Measurements from ENCODE around the gene RTP1.
"Not testable (repeated sequence)": the region's sequence is repeated elsewhere in the genome, so short reads cannot be mapped to it uniquely, and the experiment has no call there.

RTP1 gene

DNA sequence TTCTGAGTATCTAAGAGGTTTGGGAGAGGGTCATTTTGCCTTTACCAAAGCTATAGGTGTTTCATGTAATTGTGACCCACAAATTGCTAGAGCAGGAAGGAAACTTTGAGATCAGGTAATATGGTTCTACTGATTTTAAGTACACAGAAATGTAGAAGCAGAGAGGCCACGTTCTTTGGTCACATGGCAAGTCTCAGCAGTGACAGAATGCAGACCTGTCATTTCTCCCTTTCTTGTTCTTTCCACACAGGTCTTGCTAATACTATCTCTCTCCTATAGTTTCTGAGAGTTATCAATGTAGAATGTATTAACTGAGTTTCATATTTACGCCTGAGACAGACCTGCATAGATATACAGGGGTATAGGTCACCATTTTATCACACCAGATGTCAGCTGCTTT is 10.9 kb upstream of the RTP1 start:
- TF ChIP-seq, protein P1, sequence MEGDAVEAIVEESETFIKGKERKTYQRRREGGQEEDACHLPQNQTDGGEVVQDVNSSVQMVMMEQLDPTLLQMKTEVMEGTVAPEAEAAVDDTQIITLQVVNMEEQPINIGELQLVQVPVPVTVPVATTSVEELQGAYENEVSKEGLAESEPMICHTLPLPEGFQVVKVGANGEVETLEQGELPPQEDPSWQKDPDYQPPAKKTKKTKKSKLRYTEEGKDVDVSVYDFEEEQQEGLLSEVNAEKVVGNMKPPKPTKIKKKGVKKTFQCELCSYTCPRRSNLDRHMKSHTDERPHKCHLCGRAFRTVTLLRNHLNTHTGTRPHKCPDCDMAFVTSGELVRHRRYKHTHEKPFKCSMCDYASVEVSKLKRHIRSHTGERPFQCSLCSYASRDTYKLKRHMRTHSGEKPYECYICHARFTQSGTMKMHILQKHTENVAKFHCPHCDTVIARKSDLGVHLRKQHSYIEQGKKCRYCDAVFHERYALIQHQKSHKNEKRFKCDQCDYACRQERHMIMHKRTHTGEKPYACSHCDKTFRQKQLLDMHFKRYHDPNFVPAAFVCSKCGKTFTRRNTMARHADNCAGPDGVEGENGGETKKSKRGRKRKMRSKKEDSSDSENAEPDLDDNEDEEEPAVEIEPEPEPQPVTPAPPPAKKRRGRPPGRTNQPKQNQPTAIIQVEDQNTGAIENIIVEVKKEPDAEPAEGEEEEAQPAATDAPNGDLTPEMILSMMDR (conservative IDR thresholded peaks at IDR 0.05) = no peak
- no peak for TF ChIP-seq ZFX (IDR thresholded peaks at IDR 0.05)
- no peak overlapping the region for H3K27ac ChIP-seq

DNA sequence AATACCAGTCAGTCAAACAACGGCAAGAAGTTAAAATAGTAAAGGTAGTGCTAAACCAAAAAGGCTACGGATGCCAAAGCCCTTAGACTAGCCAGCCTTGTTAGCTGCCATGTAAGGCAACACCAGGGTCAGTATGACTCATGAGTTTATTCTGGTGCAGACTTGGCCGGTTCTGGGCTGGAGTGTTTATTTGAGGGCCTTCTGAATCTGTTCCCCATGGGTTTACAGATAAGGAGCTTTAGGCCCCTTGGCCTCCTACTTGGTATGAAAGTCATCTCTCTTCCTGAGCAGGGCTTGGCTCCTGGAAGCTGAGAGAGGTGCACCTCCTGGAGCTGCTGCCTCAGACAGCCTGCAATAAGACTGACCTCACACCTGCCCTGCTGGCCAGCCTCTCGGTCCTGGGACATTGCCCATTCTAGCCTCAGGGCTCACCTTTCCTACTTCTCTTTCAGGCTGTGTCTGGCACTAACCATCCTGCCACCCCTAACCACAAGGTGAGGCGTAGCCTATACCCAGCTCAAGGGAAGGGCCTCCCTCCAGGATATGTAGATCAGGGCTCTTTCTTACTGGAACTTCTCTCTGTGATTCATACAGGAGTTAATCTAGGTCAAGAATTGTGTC is 10.4 kb upstream of the RTP1 start:
- TF ChIP-seq, protein P1 (conservative IDR thresholded peaks at IDR 0.05) = no peak
- no peak for TF ChIP-seq ZFX (IDR thresholded peaks at IDR 0.05)
- no peak overlapping the region for H3K27ac ChIP-seq

- no peak overlapping the region for H3K27ac ChIP-seq
- TF ChIP-seq, protein P1 (conservative IDR thresholded peaks at IDR 0.05) = no peak
- no peak for TF ChIP-seq ZFX (IDR thresholded peaks at IDR 0.05)
Observed at GRCh38 chr3:187188931-187189330, 8.4 kb upstream of the RTP1 start.

DNA sequence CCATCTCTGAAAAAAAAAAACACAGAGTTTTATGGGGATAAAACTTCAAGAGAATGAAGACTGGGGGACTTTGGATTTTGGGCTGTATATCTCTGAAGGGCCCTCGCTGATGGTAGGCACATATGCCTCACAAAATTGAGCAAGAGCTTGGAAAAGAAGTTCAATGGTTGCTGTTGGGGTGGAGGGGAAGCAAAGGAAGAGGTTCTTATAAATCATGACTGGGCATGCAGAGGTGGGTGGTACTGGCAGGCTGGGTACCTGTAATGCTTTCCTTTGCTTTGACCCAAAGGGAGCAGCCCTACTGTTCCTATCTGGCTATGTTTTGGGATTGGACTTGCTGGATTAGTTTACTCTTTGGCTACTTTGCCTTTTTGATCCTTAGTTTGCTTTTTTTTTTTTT is 6.0 kb upstream of the RTP1 start:
- TF ChIP-seq, protein P1 (conservative IDR thresholded peaks at IDR 0.05) = no peak
- no peak for TF ChIP-seq ZFX (IDR thresholded peaks at IDR 0.05)

GRCh38 chr3:187193181-187193580 is 4.1 kb upstream of the RTP1 start:
- TF ChIP-seq, protein P1 (conservative IDR thresholded peaks at IDR 0.05) = no peak
- TF ChIP-seq ZFX (IDR thresholded peaks at IDR 0.05) = no peak
- H3K27ac ChIP-seq = no peak overlapping the region

More for the DNA sequence above, 6.0 kb upstream of the RTP1 start:
- H3K27ac ChIP-seq = no peak overlapping the region

DNA sequence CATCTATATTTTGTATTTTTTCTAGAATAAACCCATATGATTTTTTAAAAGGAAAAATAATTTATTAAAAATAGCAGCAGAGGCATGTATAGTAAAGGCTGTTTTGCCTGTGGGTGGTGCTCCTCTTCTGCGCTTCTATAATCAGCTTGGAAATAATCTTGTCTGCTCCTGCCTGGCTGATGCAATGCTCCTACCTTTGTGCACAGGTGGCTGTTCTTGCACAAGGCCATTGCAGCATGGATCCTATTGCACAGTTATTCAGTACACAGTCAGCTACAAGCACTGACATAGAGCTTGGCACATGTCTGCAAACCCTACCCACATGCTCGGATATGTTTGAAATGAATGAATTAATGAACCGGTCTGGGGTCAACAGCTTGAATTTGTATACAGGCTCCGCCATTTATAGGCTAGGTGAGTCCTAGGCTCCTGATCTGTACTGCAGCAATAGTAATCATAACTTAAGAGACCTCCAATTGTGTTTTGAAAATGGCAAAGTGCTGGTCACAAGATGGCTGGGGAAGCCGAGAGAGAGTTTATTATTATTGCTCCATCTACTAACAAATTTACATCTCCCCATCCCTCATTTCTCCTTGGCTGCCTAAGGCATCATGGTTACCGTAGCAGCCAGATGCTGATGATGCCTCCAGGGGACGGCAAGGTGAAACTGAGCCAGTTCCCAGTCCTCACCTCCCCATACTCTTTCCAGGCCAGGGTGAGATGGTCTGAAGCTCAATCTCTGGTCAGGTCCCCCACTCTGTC is 532 bp upstream of the RTP1 start:
- TF ChIP-seq, protein P1 (conservative IDR thresholded peaks at IDR 0.05) = no peak
- no peak for TF ChIP-seq ZFX (IDR thresholded peaks at IDR 0.05)
- no peak overlapping the region for H3K27ac ChIP-seq

- no peak overlapping the region for H3K27ac ChIP-seq
- TF ChIP-seq ZFX (IDR thresholded peaks at IDR 0.05) = no peak
- TF ChIP-seq, protein P1 (conservative IDR thresholded peaks at IDR 0.05) = no peak
Observed at GRCh38 chr3:187198490-187198889, 1.2 kb downstream of the RTP1 start.

GRCh38 chr3:187199463-187200050 is 2.3 kb downstream of the RTP1 start:
- H3K27ac ChIP-seq = not testable (repeated sequence)
